GM15510 (cell line): ENCODE results near the gene CELSR1.

ENCODE experiments used
- POLR2A ChIP-seq: IDR thresholded peaks from 3 replicates; pipeline ENCODE4 v1.6.1; 2011; ENCODE audit warnings: borderline replicate concordance; ENCODE audit not compliant: insufficient read length; ENCODE audit errors: extremely low read depth

CELSR1 gene

DNA sequence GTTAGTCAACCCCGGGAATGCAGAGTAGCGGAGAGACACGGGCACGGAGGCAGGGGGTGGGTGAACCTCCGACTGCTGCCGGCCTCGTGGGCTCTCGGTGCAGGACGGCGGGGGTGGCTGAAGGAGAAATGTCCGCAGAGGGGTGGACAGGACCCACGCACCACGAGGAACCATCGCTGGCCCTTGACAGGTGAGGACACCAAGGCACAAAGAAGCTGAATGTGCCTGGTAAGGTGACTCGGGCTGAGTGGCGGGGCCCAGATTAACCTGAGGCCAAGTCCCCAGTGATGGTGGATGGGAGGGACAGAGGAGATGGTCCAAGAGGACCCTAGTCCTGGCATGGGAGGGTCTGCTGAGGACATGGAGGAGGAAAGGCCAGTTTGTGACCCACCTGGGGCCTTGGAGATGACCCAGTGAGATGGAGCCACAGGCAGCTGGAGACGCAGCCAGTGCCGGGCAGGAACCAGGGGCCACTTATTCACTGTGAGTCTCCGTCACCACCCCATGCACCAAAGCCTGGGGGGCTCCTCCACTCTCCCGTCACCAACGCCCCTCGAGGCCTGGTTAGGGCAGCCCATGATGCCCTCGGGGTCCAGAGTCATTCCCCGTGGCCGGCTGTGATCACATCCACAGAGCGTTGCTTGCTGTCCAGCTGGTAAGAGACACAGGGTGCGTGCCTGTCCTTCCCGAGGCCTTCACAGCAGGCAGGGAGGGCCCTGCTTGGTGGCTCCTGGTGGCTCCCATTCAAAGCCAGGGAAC is 64.2 kb downstream of the CELSR1 start:
- no peak for TF ChIP-seq POLR2A

DNA sequence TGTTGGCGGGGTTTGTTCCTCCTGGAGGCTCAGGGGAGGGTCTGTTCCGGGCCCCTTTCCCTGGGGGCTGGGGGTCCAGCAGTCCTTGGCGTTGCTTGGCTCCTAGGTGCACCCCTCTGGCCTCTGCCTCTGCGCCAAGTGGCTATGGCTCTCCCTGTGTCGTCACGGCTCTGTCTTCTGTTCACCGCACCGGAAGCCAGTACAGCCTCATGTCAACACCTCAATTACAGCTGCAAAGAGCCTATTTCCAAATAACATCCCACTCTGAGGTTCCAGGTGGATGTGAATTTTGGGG is 64.8 kb downstream of the CELSR1 start:
- no peak for TF ChIP-seq POLR2A

DNA sequence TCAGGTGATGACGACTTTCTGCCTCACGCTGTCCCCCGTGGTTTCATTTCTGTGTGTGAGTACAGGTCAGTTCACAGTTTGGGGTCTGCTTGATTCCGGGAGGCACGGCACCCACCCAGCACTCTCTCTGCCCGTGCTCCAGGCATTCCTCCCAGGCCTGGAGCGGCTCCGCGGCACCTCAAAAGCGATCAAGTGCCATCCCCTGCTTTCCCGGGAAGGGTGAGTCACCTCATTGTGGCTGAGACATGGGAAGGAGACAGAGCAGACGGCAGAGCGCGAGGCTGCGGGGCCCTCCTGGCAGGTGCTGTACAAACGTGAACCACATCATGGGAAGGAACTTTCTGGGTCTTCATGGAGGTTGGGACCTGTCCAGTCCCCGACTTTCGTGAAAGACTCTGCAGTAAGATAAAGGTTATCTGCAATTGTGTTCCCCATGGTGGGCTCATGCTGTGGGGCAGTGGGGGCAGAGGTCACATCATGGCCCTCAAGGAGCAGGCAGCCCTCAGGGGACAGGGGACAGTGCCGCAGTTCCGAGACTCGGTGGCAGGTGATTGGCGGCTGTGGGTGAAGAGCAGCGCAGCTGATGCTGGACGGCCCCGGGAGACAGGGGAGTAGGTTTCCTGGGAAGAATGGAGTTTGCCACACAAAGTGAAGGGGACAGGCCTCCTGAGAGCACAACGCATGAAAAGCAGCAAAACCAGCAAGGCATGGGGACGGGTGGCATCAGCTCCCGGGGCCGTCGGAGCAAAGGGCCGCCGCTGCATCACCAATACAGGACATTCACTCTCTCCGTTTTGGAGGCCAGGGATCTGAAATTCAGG is 65.3 kb downstream of the CELSR1 start:
- no peak for TF ChIP-seq POLR2A

DNA sequence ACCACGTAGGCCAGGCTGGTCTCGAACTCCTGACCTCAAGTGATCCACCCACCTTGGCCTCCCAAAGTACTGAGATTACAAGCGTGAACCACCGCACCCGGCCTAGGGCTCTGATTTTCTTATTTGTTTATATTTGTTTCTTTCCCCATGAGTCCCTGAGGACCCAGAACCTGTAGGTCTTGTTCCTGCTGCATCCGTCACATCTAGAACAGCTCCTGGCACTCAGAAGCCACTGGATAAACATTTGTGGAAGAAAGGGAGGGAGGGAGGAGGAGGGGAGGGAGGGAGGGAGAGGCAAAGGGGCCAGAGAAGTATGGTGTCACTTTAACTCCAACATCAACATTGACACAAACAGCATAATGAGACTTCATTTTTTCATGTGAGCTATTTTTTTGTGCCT is 67.7 kb downstream of the CELSR1 start:
- TF ChIP-seq POLR2A: no peak

DNA sequence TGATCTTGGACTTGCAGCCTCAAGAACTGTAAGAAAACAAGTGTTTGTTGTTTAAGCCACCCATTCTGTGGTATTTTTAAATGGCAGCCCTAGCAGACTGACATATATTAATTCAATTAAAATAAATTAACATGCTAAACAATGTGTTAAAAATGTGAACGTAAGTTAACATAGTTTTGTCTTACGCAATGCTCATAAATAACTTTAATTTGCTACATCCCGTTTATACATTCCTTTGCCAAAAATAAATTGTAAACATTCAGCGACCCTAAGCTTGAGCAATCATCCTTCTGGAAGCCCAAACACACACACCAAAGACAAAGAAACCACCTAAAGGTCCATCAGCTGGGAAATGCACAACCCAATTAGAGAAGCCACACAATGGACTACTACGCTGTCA is 70.4 kb downstream of the CELSR1 start:
- TF ChIP-seq POLR2A: no peak

DNA sequence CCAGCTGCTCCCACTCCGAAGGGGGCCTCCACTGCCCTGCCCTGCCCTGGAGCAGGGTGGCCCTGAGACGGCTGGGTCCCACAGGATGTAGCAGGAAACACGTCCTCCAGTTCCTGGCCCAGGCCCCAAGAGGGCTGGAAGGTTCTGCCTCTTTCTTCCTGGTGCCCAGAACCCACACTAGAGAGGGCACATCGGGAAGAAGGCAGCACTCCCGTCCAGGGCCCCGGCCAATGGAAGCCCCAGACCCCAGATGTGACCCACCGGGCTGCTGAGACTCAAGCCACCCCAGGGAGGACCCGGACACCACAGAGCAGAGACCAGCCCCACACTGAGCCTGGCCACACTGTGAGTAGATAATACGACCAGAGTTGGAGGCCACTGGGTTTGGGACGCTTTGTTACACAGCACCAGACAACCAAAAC is 71.2 kb downstream of the CELSR1 start:
- no peak for TF ChIP-seq POLR2A

DNA sequence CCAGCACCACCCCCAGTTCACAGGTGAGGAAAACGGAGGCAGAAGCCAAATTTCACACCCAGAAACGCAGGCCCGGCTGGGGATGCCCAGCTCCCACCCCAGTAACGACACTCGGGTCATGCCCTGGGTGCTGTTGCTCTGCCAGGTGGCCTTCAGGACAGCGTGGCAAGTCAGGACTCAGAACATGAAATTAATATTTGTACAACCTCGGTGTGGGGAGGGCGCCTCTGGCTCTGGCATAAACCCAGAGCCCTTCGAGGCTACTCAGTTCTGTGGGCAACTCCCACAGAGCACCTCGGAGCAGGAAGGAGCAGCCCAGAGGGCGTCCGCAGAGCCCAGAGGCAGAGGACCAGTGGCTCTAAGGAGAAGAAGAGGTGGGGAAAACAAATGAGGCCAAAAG is 71.6 kb downstream of the CELSR1 start:
- no peak for TF ChIP-seq POLR2A

DNA sequence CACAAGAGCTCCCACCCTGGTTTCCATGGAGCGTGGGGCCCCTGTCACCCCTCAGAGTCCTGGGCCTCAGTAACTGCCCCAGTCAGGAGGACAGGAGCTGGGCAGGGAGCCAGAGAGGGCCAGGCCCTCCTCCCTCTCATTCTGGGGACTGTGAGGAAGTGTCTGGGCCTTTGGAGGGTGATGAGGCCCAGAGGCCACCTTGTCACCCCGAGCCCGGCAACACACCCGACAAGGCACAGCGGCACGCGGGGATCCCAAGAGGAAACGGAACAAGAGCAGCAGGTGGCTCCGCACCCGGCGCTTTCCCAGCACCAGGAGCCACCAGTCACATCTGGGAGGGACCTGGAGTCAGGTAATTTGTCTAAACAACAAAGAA is 72.1 kb downstream of the CELSR1 start:
- no peak for TF ChIP-seq POLR2A

DNA sequence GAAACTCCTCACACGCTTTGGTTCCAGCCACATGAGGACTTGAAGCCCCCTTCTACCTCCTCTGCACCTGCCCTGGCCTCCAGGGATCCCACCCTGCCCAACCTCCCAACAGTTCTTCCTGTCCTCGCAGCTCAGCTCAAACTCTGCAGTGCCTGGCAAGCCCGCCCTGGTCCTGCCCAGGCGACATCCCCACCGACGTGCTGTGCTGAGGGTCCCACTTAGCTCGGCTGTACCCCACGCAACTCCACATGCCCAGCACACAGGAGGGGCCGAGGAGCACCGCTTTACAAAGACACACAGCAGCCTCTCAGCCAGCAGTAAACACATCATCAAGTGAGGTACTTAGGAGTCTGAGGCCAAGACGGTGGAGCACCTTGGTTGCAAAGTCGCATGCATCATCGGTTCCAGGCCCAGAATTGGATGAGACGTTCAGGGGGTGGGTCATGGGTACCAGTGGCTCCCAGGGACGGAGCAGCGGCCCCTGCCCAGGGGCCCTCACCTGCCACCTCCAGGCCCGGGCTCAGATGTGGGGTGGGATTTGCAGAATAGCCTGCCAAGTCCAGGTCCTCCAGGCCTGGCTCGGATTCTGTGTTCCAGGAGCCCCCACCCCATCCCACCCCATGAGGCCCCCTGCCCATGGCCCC is 72.6 kb downstream of the CELSR1 start:
- no peak for TF ChIP-seq POLR2A

DNA sequence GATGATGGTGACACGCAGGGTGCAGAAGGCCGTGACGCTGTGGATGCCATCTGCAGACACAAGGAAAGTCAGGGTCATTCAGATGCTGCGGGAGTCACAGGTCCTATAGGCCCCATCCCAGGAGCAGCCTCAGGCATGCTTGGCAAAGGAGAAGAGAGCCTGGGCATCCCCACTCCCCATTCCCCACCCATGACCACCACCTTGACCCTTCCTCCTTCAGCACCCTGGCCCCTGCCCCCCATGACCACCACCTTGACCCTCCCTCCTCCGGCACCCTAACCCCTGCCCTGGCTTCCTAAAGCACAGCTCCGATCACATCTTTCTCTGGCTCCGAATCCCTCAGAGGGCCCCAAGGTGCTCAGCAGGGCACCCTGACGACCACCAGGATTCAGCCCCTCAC is 73.1 kb downstream of the CELSR1 start:
- TF ChIP-seq POLR2A: no peak

DNA sequence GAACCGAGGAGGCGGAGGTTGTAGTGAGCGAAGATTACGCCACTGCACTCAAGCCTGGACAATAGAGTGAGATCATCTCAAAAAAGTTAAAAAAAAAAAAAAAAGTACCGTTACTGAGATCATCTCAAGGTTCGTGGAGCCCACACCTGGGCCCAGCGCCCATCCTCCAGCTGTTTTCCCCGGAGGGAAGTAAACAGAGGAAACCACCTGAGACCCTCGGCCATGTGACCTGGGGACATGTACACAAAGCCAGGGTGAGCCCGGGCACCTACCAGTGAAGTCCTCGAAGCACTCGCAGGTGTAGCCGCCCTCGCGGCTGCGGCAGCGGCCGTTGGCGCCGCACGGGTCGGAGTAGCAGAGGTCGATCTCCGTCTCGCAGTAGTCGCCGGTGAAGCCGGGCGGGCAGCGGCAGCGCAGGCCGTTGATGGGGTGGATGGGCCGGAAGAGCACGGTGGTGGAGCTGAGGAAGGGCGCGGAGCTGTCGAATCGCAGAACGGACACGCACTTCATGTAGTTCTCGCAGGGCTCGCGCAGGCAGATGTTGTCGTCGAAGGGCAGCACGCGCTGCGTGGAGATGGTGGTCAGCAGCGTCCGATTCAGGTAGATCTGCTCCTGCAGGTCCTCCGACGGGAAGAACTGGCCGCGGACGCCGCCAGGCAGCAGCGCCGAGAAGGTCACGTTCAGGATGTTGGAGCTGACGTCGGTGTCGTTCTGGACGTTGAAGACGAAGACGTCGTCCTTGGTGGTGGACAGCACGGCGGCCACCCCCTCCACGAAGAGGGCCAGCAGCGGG is 73.8 kb downstream of the CELSR1 start:
- TF ChIP-seq POLR2A: no peak

DNA sequence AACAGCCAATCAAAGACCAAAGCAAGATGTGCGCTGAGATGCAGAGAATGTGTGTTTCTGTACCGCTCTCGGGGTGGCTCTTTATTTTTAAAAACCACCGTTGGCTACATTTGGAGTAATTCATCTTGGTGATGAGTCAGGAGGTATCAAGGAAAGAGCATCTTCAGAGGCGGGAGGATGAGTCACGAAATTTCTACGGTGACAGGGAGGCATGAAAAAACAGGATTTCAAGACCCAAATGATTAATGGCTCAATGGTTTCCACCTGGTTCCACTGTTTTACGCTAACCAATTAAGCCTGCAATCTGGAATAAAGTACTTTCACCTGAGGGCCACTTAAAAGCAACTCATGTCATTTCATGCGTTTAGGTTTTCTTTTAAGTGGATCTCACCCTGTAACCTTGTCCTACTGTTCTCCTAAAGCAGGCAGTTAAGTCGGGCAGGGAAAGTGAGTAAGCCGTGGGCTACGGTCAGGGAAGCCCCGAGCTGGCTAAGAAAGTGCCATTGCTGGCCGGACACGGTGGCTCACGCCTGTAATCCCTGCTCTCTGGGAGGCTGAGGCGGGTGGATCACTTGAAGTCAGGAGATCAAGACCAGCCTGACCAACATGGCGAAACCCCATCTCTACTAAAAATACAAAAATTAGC is 74.6 kb downstream of the CELSR1 start:
- TF ChIP-seq POLR2A: no peak

DNA sequence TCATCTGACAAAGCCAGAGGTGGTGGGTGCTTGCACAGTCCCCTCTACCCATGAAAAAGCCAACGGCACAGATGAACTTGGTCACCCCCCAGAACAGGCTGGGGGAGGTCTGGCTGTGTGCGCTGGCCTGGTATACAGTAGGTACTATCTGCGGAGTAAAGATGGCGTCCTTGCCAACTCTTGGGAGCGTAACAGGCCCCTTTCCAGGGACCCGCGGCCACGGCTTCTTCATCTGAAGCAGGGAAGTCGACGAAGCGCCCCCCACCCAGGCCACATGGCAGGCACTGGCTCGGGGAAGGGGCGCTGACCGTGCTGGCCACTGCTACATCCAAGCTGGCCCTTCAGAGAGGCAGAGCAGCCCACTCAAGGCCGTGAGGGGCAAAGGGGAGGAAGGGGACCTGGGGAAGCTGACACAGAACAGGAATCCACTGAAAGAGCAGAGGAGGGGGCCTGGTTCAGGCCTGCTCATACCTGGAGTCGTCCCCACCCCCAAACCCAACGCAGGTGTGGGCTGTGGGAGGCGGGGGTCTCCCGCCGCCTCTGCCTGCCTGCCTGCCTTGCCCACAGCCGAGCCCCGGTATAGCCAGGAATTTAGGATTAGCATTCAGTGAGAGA is 75.7 kb downstream of the CELSR1 start:
- TF ChIP-seq POLR2A: no peak

DNA sequence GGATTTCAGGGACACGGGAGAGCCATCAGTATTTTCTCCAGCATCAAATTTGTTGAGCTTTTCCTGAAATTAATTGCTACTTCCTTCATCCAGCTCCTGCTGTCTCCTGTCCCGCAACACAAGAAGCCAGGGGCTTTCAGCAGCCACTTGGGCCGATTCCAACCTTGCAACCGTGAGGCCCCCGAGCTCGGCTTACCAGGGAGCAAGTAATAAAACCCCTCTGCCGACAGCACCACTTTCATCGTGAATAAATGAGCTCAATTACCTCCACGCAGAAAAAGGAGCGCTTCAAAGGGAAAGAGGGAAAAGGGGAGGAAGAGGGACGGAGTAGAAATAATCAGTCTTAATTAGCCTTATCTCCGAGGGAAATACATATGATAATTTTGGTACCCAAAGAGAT is 76.6 kb downstream of the CELSR1 start:
- TF ChIP-seq POLR2A: no peak

DNA sequence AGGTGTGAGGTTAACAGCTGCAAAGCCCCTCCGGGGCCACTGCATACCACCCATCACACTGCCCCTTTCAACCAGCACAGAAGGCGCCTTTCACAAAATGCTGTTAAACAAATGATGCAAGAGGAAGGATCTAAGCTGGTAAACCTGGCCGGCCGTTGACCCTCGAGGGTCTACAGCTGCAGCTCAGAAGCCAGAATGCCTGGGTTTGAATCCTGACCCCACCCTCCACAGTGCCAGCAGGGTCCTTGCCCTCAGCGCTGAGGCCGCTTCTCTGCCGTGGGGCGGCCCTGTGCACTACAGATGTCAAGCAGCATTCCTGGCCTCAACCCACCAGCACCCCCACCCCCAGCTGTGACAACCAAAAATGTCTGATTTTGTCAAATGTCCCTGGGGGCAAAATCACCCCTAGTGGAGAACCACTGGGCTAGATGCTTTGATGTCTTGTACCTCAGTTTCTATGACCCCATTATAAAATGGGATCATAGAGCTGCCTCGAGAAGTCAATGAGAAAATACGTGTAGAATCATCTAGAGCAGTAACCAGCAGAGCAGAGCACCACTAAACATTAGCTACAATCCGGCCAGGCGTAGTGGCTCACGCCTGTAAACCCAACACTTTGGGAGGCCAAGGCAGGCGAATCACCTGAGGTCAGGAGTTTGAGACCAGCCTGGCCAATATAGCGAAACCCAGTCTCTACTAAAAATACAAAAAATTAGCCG is 77.9 kb downstream of the CELSR1 start:
- TF ChIP-seq POLR2A: no peak
